Measurements from ENCODE around the gene FRMD6. TPM values are rescaled to one million over a fixed set of nuclear protein-coding genes. Genes with fewer than 3 reads are reported as not detected.

Gene FRMD6
- total RNA-seq, 1 experiment from 2014 or later = 11.4 TPM

- TF ChIP-seq RAD21 (IDR thresholded peaks at IDR 0.05; ENCODE audit: low read depth) (no peak), EGR1 (IDR thresholded peaks at IDR 0.05; ENCODE audit: low read depth) (no peak), ELF1 (IDR thresholded peaks at IDR 0.05; ENCODE audit: borderline replicate concordance, low read depth) (no peak), ZNF274 (IDR thresholded peaks at IDR 0.05; ENCODE audit: low read depth, low read length) (no peak)
These were observed 9.0 kb downstream of the FRMD6 start (continued) for GRCh38 chr14:51660741-51661140.

GRCh38 chr14:51661504-51661903 lies 9.8 kb downstream of the FRMD6 start:
- Histone ChIP-seq H3K9me2 (ENCODE audit: insufficient read depth) (no peaks in the 10 kb centered on the region), H3K79me2 (ENCODE audit: insufficient read depth, low read length) (no peaks in the 10 kb centered on the region)
- BruUV-seq (replicated peaks) = no TSS peak

More at GRCh38 chr14:51661504-51661903, 9.8 kb downstream of the FRMD6 start:
- H3K27ac ChIP-seq (ENCODE audit: low read depth, low read length) = no peak overlapping the region
- no peaks in the 10 kb centered on the region for H3K36me3 ChIP-seq (ENCODE audit: control insufficient read depth in 1 of 2, insufficient read depth in 2 of 2, low read length in 2 of 2)
- TF ChIP-seq FOSL1 (IDR thresholded peaks at IDR 0.05; ENCODE audit: low read depth) (no peak), ZNF274 (IDR thresholded peaks at IDR 0.05; ENCODE audit: low read depth, low read length) (no peak), ELF1 (IDR thresholded peaks at IDR 0.05; ENCODE audit: borderline replicate concordance, low read depth) (no peak), CEBPB (IDR thresholded peaks at IDR 0.05; ENCODE audit: low read depth) (no peak), EZH2phosphoT487 (IDR thresholded peaks at IDR 0.05; ENCODE audit: borderline replicate concordance) (no peak), SIN3A (IDR thresholded peaks at IDR 0.05; ENCODE audit: low read depth) (no peak), SP1 (IDR thresholded peaks at IDR 0.05; ENCODE audit: low read depth) (no peak), POLR2A (IDR thresholded peaks at IDR 0.05; ENCODE audit: borderline replicate concordance, extremely low read depth, insufficient read depth, insufficient read length) (no peak), SRF (IDR thresholded peaks at IDR 0.05; ENCODE audit: low read depth) (no peak), RAD21 (IDR thresholded peaks at IDR 0.05; ENCODE audit: low read depth) (no peak)
- TF ChIP-seq, protein P1, sequence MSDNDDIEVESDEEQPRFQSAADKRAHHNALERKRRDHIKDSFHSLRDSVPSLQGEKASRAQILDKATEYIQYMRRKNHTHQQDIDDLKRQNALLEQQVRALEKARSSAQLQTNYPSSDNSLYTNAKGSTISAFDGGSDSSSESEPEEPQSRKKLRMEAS (IDR thresholded peaks at IDR 0.05) = no peak
- TF ChIP-seq, protein P2, sequence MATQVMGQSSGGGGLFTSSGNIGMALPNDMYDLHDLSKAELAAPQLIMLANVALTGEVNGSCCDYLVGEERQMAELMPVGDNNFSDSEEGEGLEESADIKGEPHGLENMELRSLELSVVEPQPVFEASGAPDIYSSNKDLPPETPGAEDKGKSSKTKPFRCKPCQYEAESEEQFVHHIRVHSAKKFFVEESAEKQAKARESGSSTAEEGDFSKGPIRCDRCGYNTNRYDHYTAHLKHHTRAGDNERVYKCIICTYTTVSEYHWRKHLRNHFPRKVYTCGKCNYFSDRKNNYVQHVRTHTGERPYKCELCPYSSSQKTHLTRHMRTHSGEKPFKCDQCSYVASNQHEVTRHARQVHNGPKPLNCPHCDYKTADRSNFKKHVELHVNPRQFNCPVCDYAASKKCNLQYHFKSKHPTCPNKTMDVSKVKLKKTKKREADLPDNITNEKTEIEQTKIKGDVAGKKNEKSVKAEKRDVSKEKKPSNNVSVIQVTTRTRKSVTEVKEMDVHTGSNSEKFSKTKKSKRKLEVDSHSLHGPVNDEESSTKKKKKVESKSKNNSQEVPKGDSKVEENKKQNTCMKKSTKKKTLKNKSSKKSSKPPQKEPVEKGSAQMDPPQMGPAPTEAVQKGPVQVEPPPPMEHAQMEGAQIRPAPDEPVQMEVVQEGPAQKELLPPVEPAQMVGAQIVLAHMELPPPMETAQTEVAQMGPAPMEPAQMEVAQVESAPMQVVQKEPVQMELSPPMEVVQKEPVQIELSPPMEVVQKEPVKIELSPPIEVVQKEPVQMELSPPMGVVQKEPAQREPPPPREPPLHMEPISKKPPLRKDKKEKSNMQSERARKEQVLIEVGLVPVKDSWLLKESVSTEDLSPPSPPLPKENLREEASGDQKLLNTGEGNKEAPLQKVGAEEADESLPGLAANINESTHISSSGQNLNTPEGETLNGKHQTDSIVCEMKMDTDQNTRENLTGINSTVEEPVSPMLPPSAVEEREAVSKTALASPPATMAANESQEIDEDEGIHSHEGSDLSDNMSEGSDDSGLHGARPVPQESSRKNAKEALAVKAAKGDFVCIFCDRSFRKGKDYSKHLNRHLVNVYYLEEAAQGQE (IDR thresholded peaks at IDR 0.05; ENCODE audit: low read depth) = no peak
- TF ChIP-seq, protein P3, sequence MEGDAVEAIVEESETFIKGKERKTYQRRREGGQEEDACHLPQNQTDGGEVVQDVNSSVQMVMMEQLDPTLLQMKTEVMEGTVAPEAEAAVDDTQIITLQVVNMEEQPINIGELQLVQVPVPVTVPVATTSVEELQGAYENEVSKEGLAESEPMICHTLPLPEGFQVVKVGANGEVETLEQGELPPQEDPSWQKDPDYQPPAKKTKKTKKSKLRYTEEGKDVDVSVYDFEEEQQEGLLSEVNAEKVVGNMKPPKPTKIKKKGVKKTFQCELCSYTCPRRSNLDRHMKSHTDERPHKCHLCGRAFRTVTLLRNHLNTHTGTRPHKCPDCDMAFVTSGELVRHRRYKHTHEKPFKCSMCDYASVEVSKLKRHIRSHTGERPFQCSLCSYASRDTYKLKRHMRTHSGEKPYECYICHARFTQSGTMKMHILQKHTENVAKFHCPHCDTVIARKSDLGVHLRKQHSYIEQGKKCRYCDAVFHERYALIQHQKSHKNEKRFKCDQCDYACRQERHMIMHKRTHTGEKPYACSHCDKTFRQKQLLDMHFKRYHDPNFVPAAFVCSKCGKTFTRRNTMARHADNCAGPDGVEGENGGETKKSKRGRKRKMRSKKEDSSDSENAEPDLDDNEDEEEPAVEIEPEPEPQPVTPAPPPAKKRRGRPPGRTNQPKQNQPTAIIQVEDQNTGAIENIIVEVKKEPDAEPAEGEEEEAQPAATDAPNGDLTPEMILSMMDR (IDR thresholded peaks at IDR 0.05 in 2 of 3, conservative IDR thresholded peaks at IDR 0.05 in 1 of 3; ENCODE audit: borderline replicate concordance in 1 of 3, insufficient read depth in 1 of 3, low read depth in 2 of 3, low read length in 2 of 3) = no peak
- TF ChIP-seq, protein P4, sequence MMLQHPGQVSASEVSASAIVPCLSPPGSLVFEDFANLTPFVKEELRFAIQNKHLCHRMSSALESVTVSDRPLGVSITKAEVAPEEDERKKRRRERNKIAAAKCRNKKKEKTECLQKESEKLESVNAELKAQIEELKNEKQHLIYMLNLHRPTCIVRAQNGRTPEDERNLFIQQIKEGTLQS (IDR thresholded peaks at IDR 0.05) = no peak
- H3K4me2 ChIP-seq (ENCODE audit: low read length) = no peak overlapping the region
- no peaks in the 10 kb centered on the region for H3K9me3 ChIP-seq (ENCODE audit: control insufficient read depth in 1 of 2, insufficient read depth in 1 of 2, low read depth in 1 of 2, low read length in 2 of 2)
- no peaks in the 10 kb centered on the region for H3K27me3 ChIP-seq (ENCODE audit: insufficient read depth, low read length)
- DNase-seq (ENCODE audit: low read depth, low spot score) (no peak), ATAC-seq (no peak)
- H2AFZ ChIP-seq (ENCODE audit: low read depth, low read length, poor library complexity, severe bottlenecking) = no peak overlapping the region
- H3K4me1 ChIP-seq (ENCODE audit: control insufficient read depth in 1 of 2, insufficient read depth in 2 of 2, low read length in 2 of 2) = no peaks in the 10 kb centered on the region
- H4K20me1 ChIP-seq (ENCODE audit: insufficient read depth) = no peaks in the 10 kb centered on the region
- ChIA-PET POLR2A (no interaction called here), CTCF (no interaction called here), RAD21 (ENCODE audit: low non-redundant PET in 1 of 2, low total read pairs in 2 of 2, uncharacterized antibody in 2 of 2, unreplicated experiment in 2 of 2) (no interaction called here)
- no peak overlapping the region for H3K9ac ChIP-seq (ENCODE audit: low read length)
- H3K4me3 ChIP-seq (replicated peaks in 1 of 2; ENCODE audit: low read depth in 1 of 2, low read length in 2 of 2) = no peak overlapping the region
- intact Hi-C loops (cut with micrococcal nuclease) = no loop called here

Data from HCT116 (cell line).